NB4 (cell line): ENCODE data around the gene ARID2.

ENCODE experiments used
- CTCF ChIP-seq: IDR thresholded peaks from one replicate; pipeline ENCODE4 v1.5.1; 2012; ENCODE audit warnings: low read depth, low read length
- MAX ChIP-seq: IDR thresholded peaks from 2 replicates; pipeline ENCODE4 v1.6.1; 2011; ENCODE audit warnings: low read depth, low read length
- MYC ChIP-seq: IDR thresholded peaks from 2 replicates; pipeline ENCODE4 v1.6.1; 2011; ENCODE audit warnings: low read depth, low read length
- POLR2A ChIP-seq: IDR thresholded peaks from 2 replicates; pipeline ENCODE4 v1.6.1; 2011; ENCODE audit warnings: mild to moderate bottlenecking; ENCODE audit not compliant: insufficient read length; ENCODE audit errors: extremely low read depth

- TF ChIP-seq POLR2A: no peak
- no peak for TF ChIP-seq CTCF
- TF ChIP-seq MAX: no peak
- TF ChIP-seq MYC: no peak
Measured at GRCh38 chr12:45852508-45852907, 123.0 kb downstream of the ARID2 start.
